ENCODE results near the gene ALDH9A1. TPM values are rescaled to one million over a fixed set of nuclear protein-coding genes. Genes with fewer than 3 reads are reported as not detected.
A peak's percentile ranks its signal among the peaks of the same experiment; 100 is the strongest.
"Not testable (repeated sequence)": the region's sequence is repeated elsewhere in the genome, so short reads cannot be mapped to it uniquely, and the experiment has no call there.

ALDH9A1 gene
- total RNA-seq, 4 donors from 2014 or later, result 42.6 to 73.1 (median 66.1) TPM

GRCh38 chr1:165661703-165662102 is 36.7 kb downstream of the ALDH9A1 start:
- no peak for TF ChIP-seq EP300 (IDR thresholded peaks at IDR 0.05)
- no peak for TF ChIP-seq CTCF (IDR thresholded peaks at IDR 0.05)
- no peak for TF ChIP-seq POLR2A (IDR thresholded peaks at IDR 0.05; ENCODE audit: low read depth)
- TF ChIP-seq POLR2AphosphoS5 (IDR thresholded peaks at IDR 0.05), result no peak
- Histone ChIP-seq H3K4me3 (no peak overlapping the region), H3K9me3 (no peaks in the 10 kb centered on the region), H3K27ac (replicated peaks in 1 of 4) (no peak overlapping the region), H3K36me3 (peaks cover 39 to 89% (median 63%) of the 10 kb centered on the region in 4 donors), H3K27me3 (no peaks in the 10 kb centered on the region), H3K4me1 (peaks cover 0 to 6% (median 0%) of the 10 kb centered on the region in 4 donors)
- 97% methylated on average over 2 of the region's 2 CpGs for WGBS
- intact Hi-C loops (cut with DNase I), result no loop called here
- DNase-seq (ENCODE audit: extremely low spot score), result no peak

GRCh38 chr1:165659581-165659895 is 38.8 kb downstream of the ALDH9A1 start:
- whole genome bisulfite sequencing, result 42% methylated on average over 3 of the region's 3 CpGs
- DNase-seq (ENCODE audit: extremely low spot score), result no peak
- H3K27ac ChIP-seq (replicated peaks in 1 of 4), result peak overlapping the region in 1 of 4 donors; percentile 3
- H3K4me3 ChIP-seq, result no peak overlapping the region
- no peaks in the 10 kb centered on the region for H3K9me3 ChIP-seq
- H3K36me3 ChIP-seq, result peaks cover 39 to 93% (median 77%) of the 10 kb centered on the region in 4 donors
- intact Hi-C loops (cut with DNase I), result no loop called here
- no peaks in the 10 kb centered on the region for H3K4me1 ChIP-seq
- TF ChIP-seq EP300 (IDR thresholded peaks at IDR 0.05), result no peak
- no peak for TF ChIP-seq POLR2AphosphoS5 (IDR thresholded peaks at IDR 0.05)
- no peak for TF ChIP-seq POLR2A (IDR thresholded peaks at IDR 0.05; ENCODE audit: low read depth)
- TF ChIP-seq CTCF (IDR thresholded peaks at IDR 0.05), result no peak
- H3K27me3 ChIP-seq, result no peaks in the 10 kb centered on the region

- WGBS, result 99% methylated on average over 9 of the region's 9 CpGs
- H3K27me3 ChIP-seq; DNase-seq (ENCODE audit: extremely low spot score); H3K27ac ChIP-seq (replicated peaks in 1 of 4); H3K4me1 ChIP-seq; intact Hi-C loops (cut with DNase I); H3K4me3 ChIP-seq; H3K9me3 ChIP-seq: not testable (repeated sequence)
- peaks cover 41 to 93% (median 76%) of the 10 kb centered on the region in 4 donors for H3K36me3 ChIP-seq
These were observed 39.4 kb downstream of the ALDH9A1 start for GRCh38 chr1:165658766-165659580.

- Histone ChIP-seq H3K9me3 (no peaks in the 10 kb centered on the region), H3K4me1 (peaks cover 9 to 40% (median 27%) of the 10 kb centered on the region in 4 donors), H3K36me3 (peaks cover 17 to 63% (median 57%) of the 10 kb centered on the region in 4 donors), H3K4me3 (no peak overlapping the region), H3K27ac (replicated peaks in 1 of 4) (no peak overlapping the region), H3K27me3 (no peaks in the 10 kb centered on the region)
- no peak for TF ChIP-seq CTCF (IDR thresholded peaks at IDR 0.05)
- no peak for TF ChIP-seq EP300 (IDR thresholded peaks at IDR 0.05)
- no peak for TF ChIP-seq POLR2A (IDR thresholded peaks at IDR 0.05; ENCODE audit: low read depth)
- no peak for TF ChIP-seq POLR2AphosphoS5 (IDR thresholded peaks at IDR 0.05)
- 93% methylated on average over 9 of the region's 9 CpGs for WGBS
- intact Hi-C loops (cut with DNase I), result no loop called here
- DNase-seq (ENCODE audit: extremely low spot score), result no peak
These were observed 47.3 kb downstream of the ALDH9A1 start for GRCh38 chr1:165650981-165651625.

GRCh38 chr1:165648919-165649572 is 49.3 kb downstream of the ALDH9A1 start:
- 82% methylated on average over 7 of the region's 7 CpGs for WGBS
- Histone ChIP-seq H3K9me3 (no peaks in the 10 kb centered on the region), H3K4me1 (peaks cover 15 to 50% (median 34%) of the 10 kb centered on the region in 4 donors), H3K27ac (replicated peaks in 1 of 4) (no peak overlapping the region), H3K36me3 (peaks cover 14 to 42% (median 38%) of the 10 kb centered on the region in 4 donors), H3K4me3 (no peak overlapping the region), H3K27me3 (no peaks in the 10 kb centered on the region)
- intact Hi-C loops (cut with DNase I), result no loop called here
- TF ChIP-seq POLR2AphosphoS5 (IDR thresholded peaks at IDR 0.05), result no peak
- no peak for TF ChIP-seq POLR2A (IDR thresholded peaks at IDR 0.05; ENCODE audit: low read depth)
- no peak for TF ChIP-seq CTCF (IDR thresholded peaks at IDR 0.05)
- no peak for TF ChIP-seq EP300 (IDR thresholded peaks at IDR 0.05)
- no peak for DNase-seq (ENCODE audit: extremely low spot score)

Measured in esophagus muscularis mucosa (tissue), 4 donors.